DMS 273 treated with DMSO at 0.1 percent for 48 hours (cell line): ENCODE results near the gene XRCC4.
"Not testable (repeated sequence)": the region's sequence is repeated elsewhere in the genome, so short reads cannot be mapped to it uniquely, and the experiment has no call there.

Experiments used
- DNase-seq: peaks from one replicate; lab custom pipeline; 2025; lab: John Stamatoyannopoulos, UW

Gene XRCC4

DNA sequence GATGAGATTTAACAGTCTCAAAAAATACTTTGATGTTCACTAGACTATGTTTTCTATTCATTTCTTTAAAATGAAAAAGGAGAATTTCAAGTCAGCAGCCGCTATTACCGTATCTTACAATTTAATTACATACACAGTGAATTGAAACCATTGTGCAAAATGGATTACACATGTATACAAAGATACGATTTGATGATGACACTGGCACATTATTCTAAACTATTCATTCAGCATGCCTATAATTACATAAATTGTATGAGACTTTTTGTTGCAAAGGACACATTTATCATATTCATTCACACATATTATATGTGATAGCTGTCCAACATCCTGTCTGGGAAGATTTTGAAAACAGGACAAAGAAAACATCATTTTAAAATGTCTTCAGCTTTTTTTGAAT, 275.9 kb downstream of the XRCC4 start:
- DNase-seq: no peak

GRCh38 chr5:83353774-83354173, 276.4 kb downstream of the XRCC4 start:
- DNase-seq: no peak

DNA sequence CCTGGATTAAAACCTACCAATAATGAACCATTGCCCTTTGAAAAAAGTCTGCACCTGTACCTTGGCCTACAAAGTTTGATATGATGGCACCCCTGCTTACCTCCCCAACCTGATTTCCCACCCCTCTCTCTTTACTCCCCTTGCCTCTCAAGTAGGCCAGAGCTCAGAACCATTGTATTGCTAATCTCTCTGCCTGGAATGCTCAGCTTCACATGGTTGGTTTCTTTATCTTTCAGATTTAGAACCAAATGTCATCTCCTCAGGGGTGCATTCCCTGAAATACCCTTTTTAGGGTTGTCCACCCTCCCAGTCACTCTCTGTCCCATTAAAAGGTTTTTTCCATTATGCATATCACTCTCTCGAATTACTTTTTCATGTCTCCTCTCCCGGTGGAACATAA, 277.6 kb downstream of the XRCC4 start:
- DNase-seq: no peak

DNA sequence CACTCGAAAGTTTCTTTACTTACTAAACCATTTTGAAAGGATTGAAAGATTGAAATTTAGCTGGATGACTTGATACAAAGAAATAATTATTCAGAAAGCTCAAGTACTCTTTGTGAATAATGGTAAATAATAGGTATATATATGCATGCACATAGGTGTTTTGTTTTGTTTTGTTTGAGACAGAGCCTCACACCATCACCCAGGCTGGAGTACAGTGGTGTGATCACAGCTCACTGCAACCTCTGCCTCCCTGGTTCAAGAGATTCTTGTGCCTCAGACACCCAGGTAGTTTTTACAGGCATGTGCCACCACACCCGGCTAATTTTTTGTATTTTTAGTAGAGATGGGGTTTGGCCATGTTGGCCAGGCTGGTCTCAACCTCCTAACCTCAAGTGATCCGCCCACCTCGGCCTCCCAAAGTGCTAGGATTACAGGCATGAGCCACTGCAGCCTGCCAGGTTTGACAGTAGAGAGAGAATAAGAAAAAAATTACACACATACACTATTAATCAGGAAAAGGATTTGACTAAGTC, 278.2 kb downstream of the XRCC4 start:
- DNase-seq: not testable (repeated sequence)

DNA sequence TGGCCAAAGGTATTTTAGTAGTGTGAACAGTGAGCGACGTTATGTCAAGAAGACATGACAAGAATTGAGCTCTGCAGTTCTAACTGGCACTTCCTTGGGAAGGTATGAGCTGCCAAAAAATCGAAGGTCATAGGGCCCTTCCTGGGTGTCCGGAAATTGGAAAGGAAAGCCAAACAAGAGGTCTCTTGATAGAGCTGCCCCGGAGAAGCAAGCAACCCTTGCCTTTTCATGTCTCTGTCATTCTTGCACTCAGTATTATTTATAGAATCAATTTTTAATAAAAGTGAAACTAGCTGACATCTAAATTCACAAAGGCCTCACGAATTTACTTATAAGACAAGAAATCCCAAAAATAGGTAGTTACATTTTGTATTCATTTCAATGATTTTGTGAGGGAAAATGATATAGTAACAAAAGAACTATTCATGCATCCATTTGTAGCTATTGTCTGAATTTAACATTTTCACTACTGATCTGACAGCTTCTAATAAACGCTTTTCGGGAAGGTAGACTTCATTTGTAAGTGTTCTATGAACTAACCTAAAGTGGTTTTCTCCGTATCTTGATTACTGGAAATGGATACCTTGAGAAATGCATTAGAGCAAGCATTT, 280.4 kb downstream of the XRCC4 start:
- no peak for DNase-seq

- DNase-seq: no peak
These were observed 283.2 kb downstream of the XRCC4 start for GRCh38 chr5:83360573-83360972.

DNA sequence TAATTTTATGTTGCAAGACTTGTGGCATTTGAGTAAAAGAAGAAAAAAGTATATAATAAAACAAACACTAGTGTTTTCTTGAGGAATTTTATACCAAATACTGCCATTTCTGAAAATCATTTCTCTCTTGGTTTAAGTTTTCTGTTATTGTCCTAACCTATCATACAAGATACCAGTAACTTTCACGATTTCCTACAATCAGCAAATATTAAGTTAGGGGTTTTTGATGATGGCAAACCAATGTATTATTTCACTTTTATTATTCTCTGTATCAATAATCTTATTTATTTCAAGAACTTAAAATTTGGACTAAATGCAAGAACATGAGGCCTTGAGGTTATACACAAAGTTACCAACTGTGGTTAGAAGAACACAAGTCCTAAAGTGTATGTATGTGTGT, 285.2 kb downstream of the XRCC4 start:
- DNase-seq: no peak

- no peak for DNase-seq
These were observed 286.0 kb downstream of the XRCC4 start for GRCh38 chr5:83363111-83363885.

DNA sequence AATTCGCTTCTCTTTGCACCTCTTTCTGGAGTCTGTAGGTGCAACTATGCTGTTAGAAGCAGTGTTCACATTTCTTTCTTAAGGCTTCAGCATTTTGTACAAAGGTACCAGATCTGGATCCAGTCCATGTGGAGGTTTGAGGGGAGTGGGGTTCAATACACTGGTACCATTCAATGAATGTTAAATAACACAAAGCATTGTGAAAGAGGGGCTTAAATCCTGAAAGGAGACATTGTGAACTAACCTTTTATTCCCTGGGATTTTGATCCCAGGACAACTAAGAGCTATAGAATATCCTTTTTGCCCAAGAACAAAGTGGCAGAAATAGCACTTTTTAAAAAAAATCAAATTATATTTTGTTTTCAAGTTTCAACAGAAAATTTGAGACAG, 286.5 kb downstream of the XRCC4 start:
- no peak for DNase-seq

- no peak for DNase-seq
These were observed 287.3 kb downstream of the XRCC4 start for GRCh38 chr5:83364312-83365299.

GRCh38 chr5:83368319-83368718, 291.0 kb downstream of the XRCC4 start:
- DNase-seq: no peak

- DNase-seq: no peak
These were observed 291.5 kb downstream of the XRCC4 start for GRCh38 chr5:83368835-83369234.

- no peak for DNase-seq
These were observed 293.6 kb downstream of the XRCC4 start for GRCh38 chr5:83370957-83371356.

- no peak for DNase-seq
These were observed 294.4 kb downstream of the XRCC4 start for GRCh38 chr5:83371726-83372125.

- DNase-seq: no peak
These were observed 297.2 kb downstream of the XRCC4 start for GRCh38 chr5:83374547-83374946.

GRCh38 chr5:83375049-83375745, 297.9 kb downstream of the XRCC4 start:
- DNase-seq: no peak

- no peak for DNase-seq
These were observed 299.1 kb downstream of the XRCC4 start for GRCh38 chr5:83376461-83376860.

DNA sequence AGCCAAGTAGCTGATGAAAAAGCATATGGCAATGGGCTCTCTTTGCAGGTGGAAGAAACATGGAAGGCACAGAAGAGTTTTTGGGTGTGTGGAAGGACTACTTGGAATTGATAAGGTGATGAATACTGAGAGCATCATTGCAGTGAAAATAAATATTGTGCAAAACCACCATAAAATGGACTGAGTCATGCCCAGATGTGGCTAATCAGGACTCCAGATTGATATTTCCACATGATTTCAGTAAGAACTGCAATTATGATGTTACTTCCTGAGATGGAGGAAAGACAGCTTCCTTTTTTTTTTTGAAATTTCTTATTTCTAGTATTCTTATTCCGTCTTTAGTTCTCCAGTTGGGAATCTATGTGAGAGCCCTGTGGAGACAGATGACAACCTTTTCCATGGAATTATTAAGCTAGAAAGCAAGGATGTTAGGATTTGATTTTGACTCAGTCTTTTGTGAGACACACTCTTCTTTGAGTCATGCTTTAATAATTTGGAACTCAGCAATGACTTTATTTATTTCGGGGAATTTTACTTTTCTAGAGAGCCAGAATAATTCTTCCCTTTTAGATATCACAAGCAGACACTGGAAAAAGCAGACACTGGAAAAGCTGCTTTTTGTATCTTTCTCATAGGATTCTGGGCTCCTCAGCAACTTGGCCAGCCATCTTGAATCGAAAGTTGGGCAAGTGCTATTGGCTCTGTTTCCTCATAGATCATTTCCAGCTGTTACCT, 300.0 kb downstream of the XRCC4 start:
- no peak for DNase-seq

GRCh38 chr5:83378624-83379289, 301.4 kb downstream of the XRCC4 start:
- DNase-seq: no peak

DNA sequence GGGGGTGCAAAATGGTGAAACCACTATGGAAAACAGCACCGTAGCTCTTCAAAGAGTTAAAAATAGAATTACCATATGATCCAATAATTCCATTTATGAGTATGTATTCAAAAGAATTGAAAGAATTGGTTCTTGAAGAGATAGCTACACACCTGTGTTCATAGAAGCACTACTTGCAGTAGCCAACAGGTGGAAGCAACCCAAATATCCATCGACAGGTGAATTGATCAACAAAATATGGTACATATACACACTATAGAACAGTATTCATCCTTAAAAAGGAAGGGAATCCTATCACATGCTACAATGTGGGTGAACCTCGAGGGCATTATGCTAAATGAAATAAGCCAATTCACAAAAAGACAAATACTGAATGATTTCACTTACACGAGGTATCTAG, 308.5 kb downstream of the XRCC4 start:
- DNase-seq: no peak
